SK-N-SH (cell line): Measurements from ENCODE around the gene CDK15.

Experiments
- FOXJ3 ChIP-seq: sonication (generic); formaldehyde crosslinking; IDR thresholded peaks from 2 replicates; pipeline ENCODE4 v1.5.1; 2020; ENCODE audit warnings: mild to moderate bottlenecking, missing genetic modification reagents
- FOXM1 ChIP-seq: IDR thresholded peaks from 2 replicates; pipeline ENCODE4 v1.4.0; 2012; ENCODE audit warnings: low read depth, mild to moderate bottlenecking
- JUND ChIP-seq: IDR thresholded peaks from 2 replicates; pipeline ENCODE4 v1.4.0; 2012
- SMC3 ChIP-seq: IDR thresholded peaks from 2 replicates; pipeline ENCODE4 v1.6.1; 2012; ENCODE audit warnings: low read depth, low read length, improper control_type of control experiment
- TEAD4 ChIP-seq: IDR thresholded peaks from 2 replicates; pipeline ENCODE4 v1.4.0; 2012; ENCODE audit warnings: mild to moderate bottlenecking, borderline replicate concordance; ENCODE audit not compliant: insufficient read depth
- TF ChIP-seq, protein P1 (sequence below): fragments of 200-600 bp; sonication (generic); IDR thresholded peaks from 2 replicates; pipeline ENCODE4 v1.6.1; 2017; ENCODE audit warnings: antibody characterized with exemption, mild to moderate bottlenecking, moderate library complexity
- TF ChIP-seq, protein P2 (sequence below): IDR thresholded peaks from 2 replicates; pipeline ENCODE4 v1.4.0; 2012; ENCODE audit warnings: low read depth, borderline replicate concordance

DNA sequence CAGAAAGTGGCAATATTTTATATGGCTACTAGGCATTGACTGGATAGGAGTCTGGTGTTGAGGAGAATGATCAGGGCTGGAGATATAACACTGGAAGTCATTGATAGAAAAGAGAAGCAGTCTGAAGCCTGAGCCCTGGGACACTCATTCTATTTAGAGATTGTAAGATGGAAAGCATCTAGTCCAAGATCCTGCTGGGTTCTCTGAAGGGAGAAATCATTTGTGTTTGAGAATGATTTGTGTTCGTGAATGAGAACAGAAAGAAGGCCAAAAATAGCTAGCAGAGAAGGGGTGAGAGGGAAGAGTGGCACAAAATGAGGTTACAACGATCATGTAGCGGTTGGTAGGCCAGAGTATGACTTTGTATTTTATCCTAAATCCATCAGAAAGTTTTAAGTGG is 18.0 kb upstream of the CDK15 start:
- TF ChIP-seq SMC3 (no peak), FOXM1 (no peak), TEAD4 (no peak), FOXJ3 (CRISPR knock-in tag) (no peak), JUND (no peak)
- TF ChIP-seq, protein P1, sequence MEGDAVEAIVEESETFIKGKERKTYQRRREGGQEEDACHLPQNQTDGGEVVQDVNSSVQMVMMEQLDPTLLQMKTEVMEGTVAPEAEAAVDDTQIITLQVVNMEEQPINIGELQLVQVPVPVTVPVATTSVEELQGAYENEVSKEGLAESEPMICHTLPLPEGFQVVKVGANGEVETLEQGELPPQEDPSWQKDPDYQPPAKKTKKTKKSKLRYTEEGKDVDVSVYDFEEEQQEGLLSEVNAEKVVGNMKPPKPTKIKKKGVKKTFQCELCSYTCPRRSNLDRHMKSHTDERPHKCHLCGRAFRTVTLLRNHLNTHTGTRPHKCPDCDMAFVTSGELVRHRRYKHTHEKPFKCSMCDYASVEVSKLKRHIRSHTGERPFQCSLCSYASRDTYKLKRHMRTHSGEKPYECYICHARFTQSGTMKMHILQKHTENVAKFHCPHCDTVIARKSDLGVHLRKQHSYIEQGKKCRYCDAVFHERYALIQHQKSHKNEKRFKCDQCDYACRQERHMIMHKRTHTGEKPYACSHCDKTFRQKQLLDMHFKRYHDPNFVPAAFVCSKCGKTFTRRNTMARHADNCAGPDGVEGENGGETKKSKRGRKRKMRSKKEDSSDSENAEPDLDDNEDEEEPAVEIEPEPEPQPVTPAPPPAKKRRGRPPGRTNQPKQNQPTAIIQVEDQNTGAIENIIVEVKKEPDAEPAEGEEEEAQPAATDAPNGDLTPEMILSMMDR = no peak
- TF ChIP-seq, protein P2, sequence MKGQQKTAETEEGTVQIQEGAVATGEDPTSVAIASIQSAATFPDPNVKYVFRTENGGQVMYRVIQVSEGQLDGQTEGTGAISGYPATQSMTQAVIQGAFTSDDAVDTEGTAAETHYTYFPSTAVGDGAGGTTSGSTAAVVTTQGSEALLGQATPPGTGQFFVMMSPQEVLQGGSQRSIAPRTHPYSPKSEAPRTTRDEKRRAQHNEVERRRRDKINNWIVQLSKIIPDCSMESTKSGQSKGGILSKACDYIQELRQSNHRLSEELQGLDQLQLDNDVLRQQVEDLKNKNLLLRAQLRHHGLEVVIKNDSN = no peak
